ENCODE data around the gene MIER1. TPM values are rescaled to one million over a fixed set of nuclear protein-coding genes. Genes with fewer than 3 reads are reported as not detected.

Gene MIER1
- total RNA-seq, 1 experiment from 2014 or later = 25.4 TPM

- peak; percentile 73 for DNase-seq (ENCODE audit: low spot score)
Observed at GRCh38 chr1:66996018-66996682, 71.4 kb downstream of the MIER1 start.

- no peak for DNase-seq (ENCODE audit: low spot score)
Observed at GRCh38 chr1:66998972-66999371, 74.2 kb downstream of the MIER1 start.

- no peak for DNase-seq (ENCODE audit: low spot score)
Observed at GRCh38 chr1:66999640-67000400, 75.0 kb downstream of the MIER1 start.

DNA sequence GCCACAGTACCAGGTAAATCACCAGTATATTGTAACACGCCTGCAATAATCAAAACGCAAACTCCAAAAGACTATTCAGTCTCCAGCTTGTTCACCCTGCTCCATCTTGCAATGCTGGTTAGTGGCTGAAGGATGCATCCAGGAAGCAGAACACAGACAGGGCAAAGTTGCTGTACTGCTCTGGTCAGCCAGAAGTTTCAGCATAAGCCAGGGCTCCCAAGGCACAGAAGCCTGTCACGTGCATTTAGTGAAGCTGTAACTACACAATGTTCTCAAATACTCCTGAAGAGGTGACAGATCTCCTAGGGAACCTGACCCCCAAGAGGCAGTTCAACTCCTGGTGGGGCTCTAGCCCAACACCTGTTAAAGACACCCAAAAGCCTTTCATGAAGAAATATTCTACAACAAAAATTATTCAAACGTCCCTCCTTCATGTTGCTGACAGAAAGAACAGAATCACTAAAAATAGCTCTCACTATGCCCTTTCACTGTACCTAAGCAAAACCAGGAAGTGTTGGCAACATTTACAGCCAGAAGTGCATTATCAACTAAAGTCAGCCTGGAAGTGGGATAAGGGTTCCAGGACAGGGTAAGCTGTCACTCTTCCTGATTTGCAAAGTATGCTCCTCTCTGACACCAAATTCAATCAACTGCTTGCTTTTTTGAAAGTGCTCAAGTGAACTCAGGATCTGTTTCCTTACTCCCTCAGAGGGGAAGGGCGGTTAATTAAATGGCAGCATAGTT lies 77.1 kb downstream of the MIER1 start:
- DNase-seq (ENCODE audit: low spot score) = no peak

- no peak for DNase-seq (ENCODE audit: low spot score)
Observed at GRCh38 chr1:67004176-67004575, 79.4 kb downstream of the MIER1 start.

- no peak for DNase-seq (ENCODE audit: low spot score)
Observed at GRCh38 chr1:67005068-67005467, 80.3 kb downstream of the MIER1 start.

- DNase-seq (ENCODE audit: low spot score) = no peak
Observed at GRCh38 chr1:67009792-67010191, 85.0 kb downstream of the MIER1 start.

DNA sequence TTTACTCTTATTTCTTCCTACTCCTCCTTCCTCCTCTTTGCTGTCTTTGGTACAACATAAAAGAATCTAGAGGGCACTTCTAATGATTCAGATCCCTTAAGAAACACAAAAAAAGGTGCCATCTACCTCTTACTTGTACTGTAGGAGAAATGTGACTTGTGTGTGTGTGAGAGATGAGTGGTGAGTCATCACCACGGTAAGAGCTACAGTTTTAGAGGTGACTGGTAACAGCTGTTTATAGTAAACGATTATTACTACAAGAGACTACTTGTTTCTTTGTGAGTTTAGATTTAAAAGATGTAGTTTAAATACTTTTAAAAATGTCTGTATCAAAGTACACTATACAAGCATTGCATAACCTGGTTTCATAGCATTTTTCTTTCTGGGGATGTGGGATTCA lies 88.8 kb downstream of the MIER1 start:
- DNase-seq (ENCODE audit: low spot score) = peak; percentile 80

- no peak for DNase-seq (ENCODE audit: low spot score)
Observed at GRCh38 chr1:67018574-67018973, 93.8 kb downstream of the MIER1 start.

DNA sequence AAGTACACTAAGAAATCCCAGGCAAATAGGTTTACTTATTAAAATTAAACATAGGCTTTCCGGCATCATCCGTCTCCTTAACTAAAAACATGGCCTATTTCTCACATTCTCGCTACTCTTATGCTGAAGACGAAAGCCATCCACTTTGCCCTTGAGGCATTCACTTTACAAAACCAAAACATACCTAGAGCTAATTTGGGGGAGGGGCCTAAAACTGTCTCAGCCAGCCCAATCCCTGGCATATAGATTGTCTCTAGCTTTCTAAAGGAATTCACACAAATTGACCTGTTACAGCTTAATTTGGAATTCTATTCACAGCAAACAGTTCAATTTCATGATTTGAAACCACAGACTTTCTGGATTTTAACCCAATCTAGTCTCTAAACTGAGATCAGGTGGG lies 94.3 kb downstream of the MIER1 start:
- DNase-seq (ENCODE audit: low spot score) = no peak

- no peak for DNase-seq (ENCODE audit: low spot score)
Observed at GRCh38 chr1:67019600-67020136, 94.9 kb downstream of the MIER1 start.

- DNase-seq (ENCODE audit: low spot score) = no peak
Observed at GRCh38 chr1:67020304-67020703, 95.5 kb downstream of the MIER1 start.

DNA sequence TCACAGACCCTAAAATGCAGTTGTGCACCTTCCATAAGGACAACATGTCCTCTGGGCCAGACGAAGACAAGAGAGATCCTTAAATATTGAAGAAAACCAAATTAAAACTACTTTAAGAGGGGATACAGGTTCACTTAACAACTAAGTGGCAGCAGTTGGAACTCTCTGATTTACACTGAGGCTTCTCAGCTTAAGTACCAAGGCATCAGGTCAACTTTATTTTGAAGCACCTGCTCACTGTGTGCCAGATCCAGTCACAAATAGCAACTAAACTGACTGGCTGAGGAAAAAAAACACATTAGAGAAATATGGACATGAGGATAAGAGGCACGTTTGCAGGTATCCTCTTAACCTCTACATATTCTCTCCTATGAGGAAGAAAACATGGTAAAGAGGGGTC lies 96.0 kb downstream of the MIER1 start:
- DNase-seq (ENCODE audit: low spot score) = no peak

DNA sequence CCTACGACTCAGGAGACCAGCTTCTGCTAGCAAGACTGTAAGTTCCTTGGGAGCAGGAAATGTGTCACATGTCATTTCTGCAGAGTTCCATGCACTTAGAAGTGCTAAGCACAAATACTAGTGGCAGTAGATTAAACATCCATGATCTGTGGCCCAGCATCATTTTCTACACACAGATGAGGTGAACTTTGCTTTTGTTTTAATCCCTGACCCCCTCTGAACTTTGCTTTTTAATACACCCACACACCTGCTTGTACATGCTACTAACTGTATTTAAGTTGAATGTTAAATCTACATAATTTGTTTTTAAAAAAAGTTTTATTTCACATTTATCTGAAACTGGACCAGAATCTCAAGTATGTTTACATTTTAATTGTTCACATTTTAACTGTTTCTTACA lies 104.7 kb downstream of the MIER1 start:
- DNase-seq (ENCODE audit: low spot score) = no peak

DNA sequence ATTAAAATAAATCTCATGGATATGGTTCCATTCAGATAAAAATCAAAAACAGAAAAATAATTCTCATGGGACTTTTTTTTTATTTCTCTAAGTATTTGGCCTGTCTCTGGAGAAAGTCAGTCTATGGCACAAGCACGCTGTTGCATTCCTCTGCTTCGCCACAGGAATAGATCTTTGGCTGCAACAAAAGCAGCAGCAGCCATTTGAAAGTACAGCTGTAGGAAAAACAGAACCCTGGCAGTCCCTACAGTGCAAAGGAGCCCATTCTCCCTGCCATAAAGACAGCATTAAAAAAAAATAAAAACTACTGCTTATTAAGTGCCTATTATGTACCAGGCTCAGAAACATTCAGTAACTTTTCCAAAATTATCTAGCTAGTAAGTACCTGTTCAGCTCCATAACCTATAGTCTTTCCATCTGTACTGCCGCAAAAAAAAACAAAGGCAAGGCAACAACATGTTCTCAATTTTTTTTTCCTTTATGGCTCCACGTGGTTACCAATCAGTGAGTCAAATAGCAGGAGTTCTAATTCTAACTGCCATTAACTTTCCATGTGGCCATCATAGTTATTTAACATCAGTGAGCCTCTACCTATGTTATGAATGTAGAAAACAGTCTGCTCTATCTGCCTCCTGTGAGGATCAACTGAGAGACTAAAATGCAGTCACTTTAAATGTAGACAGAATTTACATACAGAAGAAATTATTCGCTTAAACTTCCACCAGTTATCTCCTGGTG lies 106.5 kb downstream of the MIER1 start:
- no peak for DNase-seq (ENCODE audit: low spot score)

GRCh38 chr1:67031859-67032247 lies 107.1 kb downstream of the MIER1 start:
- DNase-seq (ENCODE audit: low spot score) = no peak

Other genes with a start within 250 kb of the MIER1 start
- not detected in 2 replicates for gene DYNLT5, start 172.5 kb upstream of the MIER1 start, total RNA-seq (2014; rRNA removed; shearing (Covaris generic))
- not detected in 2 replicates for gene INSL5, start 123.7 kb upstream of the MIER1 start, total RNA-seq (2014; rRNA removed; shearing (Covaris generic))
- 0.31 and 0.89 TPM in 2 replicates for gene DNAI4, start 134 bp upstream of the MIER1 start, total RNA-seq (2014; rRNA removed; shearing (Covaris generic))
- gene SLC35D1, start 129.2 kb downstream of the MIER1 start, total RNA-seq (2014; rRNA removed; shearing (Covaris generic)) = 17.5 and 18.1 TPM in 2 replicates
- not detected in 2 replicates for gene C1orf141, start 210.0 kb downstream of the MIER1 start, total RNA-seq (2014; rRNA removed; shearing (Covaris generic))
- not detected in 2 replicates for gene IL23R, start 241.5 kb downstream of the MIER1 start, total RNA-seq (2014; rRNA removed; shearing (Covaris generic))

All from H4 (cell line).